Liver (tissue), 9 donors: ENCODE measurements around the gene ZNF292. TPM values are rescaled to one million over a fixed set of nuclear protein-coding genes. Genes with fewer than 3 reads are reported as not detected.

Source experiments
- DNase-seq: peaks from one replicate; pipeline ENCODE4 v3.0.0-alpha.2; 2017; ENCODE audit warnings: low spot score
- H3K27ac ChIP-seq, 2 donors: one replicate each; pipeline ENCODE4 v1.7.0; 2013; ENCODE audit warnings: inconsistent platforms in 2 of 2, low read length in 2 of 2, control low read depth in 1 of 2, low read depth in 1 of 2, mild to moderate bottlenecking in 1 of 2
- H3K27me3 ChIP-seq, 4 donors: one replicate each; pipeline versions ENCODE4 v1.6.1 to v1.7.0; 2013; ENCODE audit warnings: low read length in 3 of 4, inconsistent platforms in 1 of 4, mild to moderate bottlenecking in 1 of 4, moderate library complexity in 1 of 4; ENCODE audit not compliant: control insufficient read depth in 4 of 4, insufficient read depth in 4 of 4
- H3K36me3 ChIP-seq, 4 donors: one replicate each; pipeline versions ENCODE4 v1.6.1 to v1.7.0; 2013; ENCODE audit warnings: low read length in 3 of 4, mild to moderate bottlenecking in 3 of 4, low read depth in 1 of 4, moderate library complexity in 1 of 4; ENCODE audit not compliant: control insufficient read depth in 4 of 4, insufficient read depth in 3 of 4
- H3K4me1 ChIP-seq, 4 donors: one replicate each; pipeline versions ENCODE4 v1.6.1 to v1.7.0; 2013; ENCODE audit warnings: low read length in 3 of 4, mild to moderate bottlenecking in 3 of 4, moderate library complexity in 1 of 4; ENCODE audit not compliant: control insufficient read depth in 4 of 4, insufficient read depth in 4 of 4
- H3K4me3 ChIP-seq, 3 donors: one replicate each; pipeline versions ENCODE4 v1.6.1 to v1.7.0; 2013; ENCODE audit warnings: low read length in 3 of 3, control low read depth in 1 of 3, low read depth in 1 of 3, mild to moderate bottlenecking in 1 of 3
- H3K9ac ChIP-seq, 2 donors: one replicate each; pipeline ENCODE4 v1.7.0; 2013; ENCODE audit warnings: low read length in 2 of 2, mild to moderate bottlenecking in 2 of 2, moderate library complexity in 2 of 2, control low read depth in 1 of 2, low read depth in 1 of 2
- H3K9me3 ChIP-seq, 4 donors: one replicate each; pipeline versions ENCODE4 v1.6.1 to v1.7.0; 2013; ENCODE audit warnings: low read length in 3 of 4; ENCODE audit not compliant: control insufficient read depth in 4 of 4
- ATF3 ChIP-seq: IDR thresholded peaks from 2 replicates; pipeline ENCODE4 v1.6.1; 2016; ENCODE audit warnings: antibody characterized with exemption
- CTCF ChIP-seq: fragments of 150-350 bp; IDR thresholded peaks from 2 replicates; pipeline ENCODE4 v1.5.1; 2017; ENCODE audit warnings: improper control_type of control experiment, low read depth, low read length; ENCODE audit not compliant: missing input control
- FOXA1 ChIP-seq: IDR thresholded peaks from 2 replicates; pipeline ENCODE4 v1.6.1; 2016; ENCODE audit warnings: antibody characterized with exemption
- FOXA2 ChIP-seq: IDR thresholded peaks from 2 replicates; pipeline ENCODE4 v1.6.1; 2016; ENCODE audit warnings: antibody characterized with exemption
- GABPA ChIP-seq, 2 donors: IDR thresholded peaks in 1 of 2; conservative IDR thresholded peaks in 1 of 2; 2 replicates each; pipeline ENCODE4 v1.6.1; 2016; ENCODE audit warnings: antibody characterized with exemption in 2 of 2, mild to moderate bottlenecking in 1 of 2, moderate library complexity in 1 of 2
- HNF4G ChIP-seq: IDR thresholded peaks from 2 replicates; pipeline ENCODE4 v1.6.1; 2016; ENCODE audit warnings: antibody characterized with exemption
- JUND ChIP-seq, 2 donors: IDR thresholded peaks; 2 replicates each; pipeline ENCODE4 v1.6.1; 2016; ENCODE audit warnings: antibody characterized with exemption in 2 of 2
- MAX ChIP-seq: IDR thresholded peaks from 2 replicates; pipeline ENCODE4 v1.6.1; 2016; ENCODE audit warnings: antibody characterized with exemption
- NR2F2 ChIP-seq: IDR thresholded peaks from 2 replicates; pipeline ENCODE4 v1.6.1; 2016; ENCODE audit warnings: antibody characterized with exemption
- RAD21 ChIP-seq, 2 donors: IDR thresholded peaks; 2 replicates each; pipeline ENCODE4 v1.6.1; 2016; ENCODE audit warnings: antibody characterized with exemption in 2 of 2, mild to moderate bottlenecking in 2 of 2
- REST ChIP-seq: IDR thresholded peaks from 2 replicates; pipeline ENCODE4 v1.6.1; 2016; ENCODE audit warnings: antibody characterized with exemption, mild to moderate bottlenecking
- RXRA ChIP-seq, 2 donors: IDR thresholded peaks; 2 replicates each; pipeline ENCODE4 v1.6.1; 2017 to 2018; ENCODE audit warnings: antibody characterized with exemption in 2 of 2, mild to moderate bottlenecking in 1 of 2
- SP1 ChIP-seq: IDR thresholded peaks from 2 replicates; pipeline ENCODE4 v1.6.1; 2018; ENCODE audit warnings: antibody characterized with exemption, mild to moderate bottlenecking
- TAF1 ChIP-seq: conservative IDR thresholded peaks from 2 replicates; pipeline ENCODE4 v1.6.1; 2016; ENCODE audit warnings: antibody characterized with exemption, mild to moderate bottlenecking
- YY1 ChIP-seq: IDR thresholded peaks from 2 replicates; pipeline ENCODE4 v1.6.1; 2016; ENCODE audit warnings: antibody characterized with exemption, mild to moderate bottlenecking
- ZBTB33 ChIP-seq: IDR thresholded peaks from 2 replicates; pipeline ENCODE4 v1.6.1; 2016; ENCODE audit warnings: antibody characterized with exemption
- WGBS: extraction: QIAGEN DNeasy Blood & Tissue Kit; methylation state at CpG from one replicate; pipeline ENCODE4 v1.1.7; 2013; 5-methylcytosine and 5-hydroxymethylcytosine counted together
- polyA plus RNA-seq, 2 donors: library from polyadenylated mRNA; stranded (reverse) in 1 of 2; unstranded in 1 of 2; fragments of 200-250 nt in 1 of 2; fragments of >200 nt in 1 of 2; fragmentation: Nextera tagmentation in 1 of 2; extraction: Ambion mirVana in 1 of 2; gene quantifications; one replicate each; pipeline versions ENCODE4 v1.2.1 to v1.2.3, GENCODE V29; 2013 to 2015
- total RNA-seq, 2 donors: library from RNA; depleted of rRNA; stranded (reverse); fragments of >200 nt; gene quantifications; one replicate each; pipeline ENCODE4 v1.2.3, GENCODE V29; 2014
- donor health status: healthy.
- donor health status: healthy.
- donor health status: healthy.
- donor health status: healthy.
- donor health status: healthy.

Gene ZNF292
- total and polyA plus RNA-seq, 4 donors = 2.7 to 16.4 (median 12.5) TPM

- no peaks in the 10 kb centered on the region for H3K36me3 ChIP-seq
- no peaks in the 10 kb centered on the region for H3K4me1 ChIP-seq
- no peak for TF ChIP-seq REST
- no peak for TF ChIP-seq NR2F2
- no peak for TF ChIP-seq MAX
- TF ChIP-seq SP1 = no peak
- no peak for TF ChIP-seq RXRA (IDR thresholded peaks at IDR 0.05)
- no peak for TF ChIP-seq GABPA (IDR thresholded peaks at IDR 0.05 in 1 of 2, conservative IDR thresholded peaks at IDR 0.05 in 1 of 2)
- no peak for TF ChIP-seq ATF3
- TF ChIP-seq FOXA1 = no peak
- no peak for TF ChIP-seq ZBTB33
- no peak for TF ChIP-seq FOXA2
- no peak for TF ChIP-seq HNF4G
- no peak for TF ChIP-seq YY1
- no peak for TF ChIP-seq RAD21 (IDR thresholded peaks at IDR 0.05)
- no peak for DNase-seq
- H3K9ac ChIP-seq = no peak overlapping the region
- no peaks in the 10 kb centered on the region for H3K27me3 ChIP-seq
- H3K9me3 ChIP-seq = no peaks in the 10 kb centered on the region
- 47% methylated on average over 51 of the region's 51 CpGs for WGBS
- no peak overlapping the region for H3K27ac ChIP-seq
- H3K4me3 ChIP-seq = no peak overlapping the region
These were observed 32.9 kb upstream of the ZNF292 start for GRCh38 chr6:87122477-87122876.

GRCh38 chr6:87124074-87124473, 31.3 kb upstream of the ZNF292 start:
- no peak for DNase-seq
- Histone ChIP-seq H3K27me3 (no peaks in the 10 kb centered on the region), H3K36me3 (no peaks in the 10 kb centered on the region), H3K9me3 (no peaks in the 10 kb centered on the region), H3K4me3 (no peak overlapping the region), H3K4me1 (no peaks in the 10 kb centered on the region), H3K9ac (no peak overlapping the region), H3K27ac (no peak overlapping the region)
- 94% methylated on average over 5 of the region's 5 CpGs for WGBS
- TF ChIP-seq FOXA2 (no peak), NR2F2 (no peak), GABPA (IDR thresholded peaks at IDR 0.05 in 1 of 2, conservative IDR thresholded peaks at IDR 0.05 in 1 of 2) (no peak), CTCF (no peak), RAD21 (IDR thresholded peaks at IDR 0.05) (no peak), ATF3 (no peak), ZBTB33 (no peak), TAF1 (no peak), FOXA1 (no peak), RXRA (IDR thresholded peaks at IDR 0.05) (no peak), JUND (IDR thresholded peaks at IDR 0.05) (no peak), MAX (no peak)
